HEK293 (cell line): ENCODE results near the gene NDUFAF5.

Experiments used
- CTCF ChIP-seq: fragments of 450-650 bp; formaldehyde crosslinking; IDR thresholded peaks from 2 replicates; pipeline ENCODE4 v1.5.1; 2016; ENCODE audit warnings: missing biosample characterization, missing genetic modification characterization
- IKZF3 ChIP-seq: fragments of 450-650 bp; IDR thresholded peaks from 2 replicates; pipeline ENCODE4 v1.5.0; 2018; ENCODE audit warnings: missing biosample characterization, mild to moderate bottlenecking, missing genetic modification characterization, moderate library complexity
- KLF16 ChIP-seq: fragments of 450-650 bp; formaldehyde crosslinking; IDR thresholded peaks from 2 replicates; pipeline ENCODE4 v1.5.1; 2017; ENCODE audit warnings: missing biosample characterization, missing genetic modification characterization
- SALL2 ChIP-seq: fragments of 450-650 bp; formaldehyde crosslinking; IDR thresholded peaks from 2 replicates; pipeline ENCODE4 v1.5.0; 2017; ENCODE audit warnings: missing biosample characterization, mild to moderate bottlenecking, missing genetic modification characterization, borderline replicate concordance
- SP3 ChIP-seq: fragments of 450-650 bp; formaldehyde crosslinking; IDR thresholded peaks from 2 replicates; pipeline ENCODE4 v1.5.1; 2016; ENCODE audit warnings: missing biosample characterization, missing genetic modification characterization
- TCF7L2 ChIP-seq: IDR thresholded peaks from 2 replicates; pipeline ENCODE4 v1.6.1; 2011; ENCODE audit warnings: low read depth, mild to moderate bottlenecking, inconsistent platforms, low read length, moderate library complexity, borderline replicate concordance
- YY1 ChIP-seq: fragments of 450-650 bp; formaldehyde crosslinking; IDR thresholded peaks from 2 replicates; pipeline ENCODE4 v1.5.1; 2018; ENCODE audit warnings: missing biosample characterization, missing genetic modification characterization
- ZBTB1 ChIP-seq: fragments of 450-650 bp; formaldehyde crosslinking; IDR thresholded peaks from 2 replicates; pipeline ENCODE4 v1.5.1; 2016; ENCODE audit warnings: missing biosample characterization, missing genetic modification characterization
- ZNF211 ChIP-seq: fragments of 450-650 bp; formaldehyde crosslinking; IDR thresholded peaks from 2 replicates; pipeline ENCODE4 v1.5.1; 2016; ENCODE audit warnings: low read depth, missing biosample characterization, missing genetic modification characterization
- ZNF510 ChIP-seq: fragments of 450-650 bp; formaldehyde crosslinking; IDR thresholded peaks from 2 replicates; pipeline ENCODE4 v1.5.1; 2018; ENCODE audit warnings: mild to moderate bottlenecking, missing genetic modification characterization, missing biosample characterization; ENCODE audit not compliant: insufficient replicate concordance
- ZNF639 ChIP-seq: fragments of 450-650 bp; formaldehyde crosslinking; IDR thresholded peaks from 2 replicates; pipeline ENCODE4 v1.5.1; 2016; ENCODE audit warnings: missing biosample characterization, missing genetic modification characterization
- ZNF777 ChIP-seq: fragments of 450-650 bp; formaldehyde crosslinking; IDR thresholded peaks from 2 replicates; pipeline ENCODE4 v1.5.1; 2017; ENCODE audit warnings: missing biosample characterization, missing genetic modification characterization, borderline replicate concordance
- ZSCAN5A ChIP-seq: fragments of 450-650 bp; formaldehyde crosslinking; IDR thresholded peaks from 2 replicates; pipeline ENCODE4 v1.5.1; 2016; ENCODE audit warnings: missing biosample characterization, missing genetic modification characterization

GRCh38 chr20:13770141-13770540, 14.7 kb upstream of the NDUFAF5 start:
- no peak for TF ChIP-seq CTCF (tag by site-specific recombination)
- TF ChIP-seq IKZF3 (tag by site-specific recombination) = no peak
- no peak for TF ChIP-seq ZNF211
- TF ChIP-seq YY1 (tag by site-specific recombination) = no peak
- TF ChIP-seq ZNF639 (tag by site-specific recombination) = no peak
- no peak for TF ChIP-seq ZBTB1 (tag by site-specific recombination)
- TF ChIP-seq SP3 (tag by site-specific recombination) = no peak
- no peak for TF ChIP-seq SALL2 (tag by site-specific recombination)
- TF ChIP-seq TCF7L2 = no peak
- TF ChIP-seq ZNF510 (tag by site-specific recombination) = no peak
- no peak for TF ChIP-seq ZNF777 (tag by site-specific recombination)
- no peak for TF ChIP-seq KLF16 (tag by site-specific recombination)
- TF ChIP-seq ZSCAN5A (tag by site-specific recombination) = no peak
